Activated CD4-positive, alpha-beta T cell treated with anti-CD3 and anti-CD28 coated beads, Interleukin-2, amount 50 U/mL, for 1 hour (primary cell): ENCODE results near the gene NOS1.
"Not testable (repeated sequence)": the region's sequence is repeated elsewhere in the genome, so short reads cannot be mapped to it uniquely, and the experiment has no call there.

Experiments
- DNase-seq: peaks from one replicate; pipeline ENCODE4 v3.0.0-alpha.2; 2020

The NOS1 gene

GRCh38 chr12:117243488-117243887 lies 117.9 kb downstream of the NOS1 start:
- no peak for DNase-seq

GRCh38 chr12:117241697-117242096 lies 119.7 kb downstream of the NOS1 start:
- DNase-seq = no peak

- no peak for DNase-seq
Observed at GRCh38 chr12:117240081-117240755, 121.2 kb downstream of the NOS1 start.

- DNase-seq = peak; percentile 64
Observed at GRCh38 chr12:117236456-117237001, 124.9 kb downstream of the NOS1 start.

- no peak for DNase-seq
Observed at GRCh38 chr12:117235261-117235660, 126.2 kb downstream of the NOS1 start.

GRCh38 chr12:117234441-117234840 lies 127.0 kb downstream of the NOS1 start:
- DNase-seq = no peak

GRCh38 chr12:117231750-117232149 lies 129.7 kb downstream of the NOS1 start:
- no peak for DNase-seq

- no peak for DNase-seq
Observed at GRCh38 chr12:117228239-117228638, 133.2 kb downstream of the NOS1 start.

GRCh38 chr12:117227000-117227653 lies 134.3 kb downstream of the NOS1 start:
- DNase-seq = no peak

GRCh38 chr12:117226505-117226904 lies 134.9 kb downstream of the NOS1 start:
- no peak for DNase-seq

GRCh38 chr12:117225179-117225578 lies 136.2 kb downstream of the NOS1 start:
- DNase-seq = no peak

- not testable (repeated sequence) for DNase-seq
Observed at GRCh38 chr12:117220947-117221346, 140.5 kb downstream of the NOS1 start.

- no peak for DNase-seq
Observed at GRCh38 chr12:117218149-117218548, 143.3 kb downstream of the NOS1 start.

GRCh38 chr12:117216686-117217085 lies 144.7 kb downstream of the NOS1 start:
- DNase-seq = no peak

GRCh38 chr12:117214797-117215196 lies 146.6 kb downstream of the NOS1 start:
- DNase-seq = no peak

GRCh38 chr12:117213295-117213808 lies 148.1 kb downstream of the NOS1 start:
- DNase-seq = no peak

GRCh38 chr12:117212563-117213190 lies 148.7 kb downstream of the NOS1 start:
- DNase-seq = peak; percentile 59

- DNase-seq = no peak
Observed at GRCh38 chr12:117210266-117210918, 151.0 kb downstream of the NOS1 start.

- no peak for DNase-seq
Observed at GRCh38 chr12:117209626-117210025, 151.8 kb downstream of the NOS1 start.

- DNase-seq = no peak
Observed at GRCh38 chr12:117208811-117209455, 152.5 kb downstream of the NOS1 start.

- DNase-seq = no peak
Observed at GRCh38 chr12:117208206-117208605, 153.2 kb downstream of the NOS1 start.

GRCh38 chr12:117207675-117208074 lies 153.8 kb downstream of the NOS1 start:
- no peak for DNase-seq

GRCh38 chr12:117202556-117202955 lies 158.9 kb downstream of the NOS1 start:
- DNase-seq = no peak
